GM21619 (cell line): Measurements from ENCODE around the gene FGF1.

Experiments
- ATAC-seq: cut with Tn5 transposase; IDR thresholded peaks from one replicate; pipeline ENCODE4 v1.9.1; 2021; ENCODE audit not compliant: unreplicated experiment

FGF1 gene

GRCh38 chr5:142644640-142645361, 41.1 kb downstream of the FGF1 start:
- ATAC-seq = no peak

- ATAC-seq = no peak
Observed at GRCh38 chr5:142644127-142644526, 41.8 kb downstream of the FGF1 start.

GRCh38 chr5:142643634-142644033, 42.3 kb downstream of the FGF1 start:
- no peak for ATAC-seq

- ATAC-seq = no peak
Observed at GRCh38 chr5:142642427-142642826, 43.5 kb downstream of the FGF1 start.

- ATAC-seq = no peak
Observed at GRCh38 chr5:142641711-142642110, 44.2 kb downstream of the FGF1 start.

- ATAC-seq = no peak
Observed at GRCh38 chr5:142640316-142641005, 45.4 kb downstream of the FGF1 start.

GRCh38 chr5:142639455-142639854, 46.4 kb downstream of the FGF1 start:
- ATAC-seq = no peak

- no peak for ATAC-seq
Observed at GRCh38 chr5:142637871-142638270, 48.0 kb downstream of the FGF1 start.

GRCh38 chr5:142636698-142637324, 49.1 kb downstream of the FGF1 start:
- no peak for ATAC-seq

GRCh38 chr5:142636093-142636492, 49.8 kb downstream of the FGF1 start:
- ATAC-seq = no peak

GRCh38 chr5:142634216-142635011, 51.5 kb downstream of the FGF1 start:
- ATAC-seq = no peak

GRCh38 chr5:142630927-142631539, 54.9 kb downstream of the FGF1 start:
- no peak for ATAC-seq

- ATAC-seq = no peak
Observed at GRCh38 chr5:142627383-142628217, 58.3 kb downstream of the FGF1 start.

GRCh38 chr5:142626786-142627185, 59.1 kb downstream of the FGF1 start:
- no peak for ATAC-seq

- ATAC-seq = no peak
Observed at GRCh38 chr5:142626099-142626498, 59.8 kb downstream of the FGF1 start.

- ATAC-seq = no peak
Observed at GRCh38 chr5:142621227-142621626, 64.7 kb downstream of the FGF1 start.

- no peak for ATAC-seq
Observed at GRCh38 chr5:142619815-142620214, 66.1 kb downstream of the FGF1 start.

- ATAC-seq = no peak
Observed at GRCh38 chr5:142618130-142618523, 67.8 kb downstream of the FGF1 start.

GRCh38 chr5:142617416-142618129, 68.3 kb downstream of the FGF1 start:
- ATAC-seq = peak; percentile 53
